HCT116 (cell line): ENCODE data around the gene VAV2.

ENCODE experiments used
- CEBPB ChIP-seq: IDR thresholded peaks from 2 replicates; pipeline ENCODE4 v1.6.1; 2012; ENCODE audit warnings: low read depth
- ELF1 ChIP-seq: IDR thresholded peaks from 2 replicates; pipeline ENCODE4 v1.6.1; 2012; ENCODE audit warnings: low read depth, borderline replicate concordance
- EZH2 ChIP-seq: fragments of 200-600 bp; sonication (generic); IDR thresholded peaks from 2 replicates; pipeline ENCODE4 v1.6.1; 2017; ENCODE audit warnings: antibody characterized with exemption, mixed run types
- EZH2phosphoT487 ChIP-seq: fragments of 200-600 bp; IDR thresholded peaks from 2 replicates; pipeline ENCODE4 v1.6.1; 2018; ENCODE audit warnings: antibody characterized with exemption, borderline replicate concordance
- FOSL1 ChIP-seq: IDR thresholded peaks from 2 replicates; pipeline ENCODE4 v1.6.1; 2012; ENCODE audit warnings: low read depth
- POLR2A ChIP-seq: IDR thresholded peaks from 2 replicates; pipeline ENCODE4 v1.7.0; 2011; ENCODE audit warnings: borderline replicate concordance; ENCODE audit not compliant: insufficient read depth, insufficient read length; ENCODE audit errors: extremely low read depth
- POLR2AphosphoS5 ChIP-seq: IDR thresholded peaks from 2 replicates; pipeline ENCODE4 v1.6.1; 2011; ENCODE audit warnings: mild to moderate bottlenecking, low read depth, low read length, moderate library complexity
- RAD21 ChIP-seq: IDR thresholded peaks from 2 replicates; pipeline ENCODE4 v1.6.1; 2012; ENCODE audit warnings: low read depth, mild to moderate bottlenecking
- YY1 ChIP-seq: IDR thresholded peaks from 2 replicates; pipeline ENCODE4 v1.6.1; 2011; ENCODE audit warnings: low read length, low read depth, moderate library complexity, mild to moderate bottlenecking; ENCODE audit not compliant: insufficient replicate concordance; ENCODE audit errors: extremely low read depth
- ZNF274 ChIP-seq: fragments of 200-500 bp; sonication (Bioruptor generic); IDR thresholded peaks from 2 replicates; pipeline ENCODE4 v1.6.1; 2014; ENCODE audit warnings: mild to moderate bottlenecking, low read depth, low read length, inconsistent platforms
- TF ChIP-seq, protein P1 (sequence below), 3 experiments: fragments of 200-600 bp in 1 of 3; sonication (generic) in 1 of 3; IDR thresholded peaks in 2 of 3; conservative IDR thresholded peaks in 1 of 3; 2 replicates each; pipeline ENCODE4 v1.5.1; 2012 to 2017; ENCODE audit warnings: low read depth in 2 of 3, low read length in 2 of 3, antibody characterized with exemption in 1 of 3, borderline replicate concordance in 1 of 3, control low read depth in 1 of 3, mild to moderate bottlenecking in 1 of 3, mixed read lengths in 1 of 3, mixed run types in 1 of 3, moderate library complexity in 1 of 3; ENCODE audit not compliant: insufficient read depth in 1 of 3
- TF ChIP-seq, protein P2 (sequence below): IDR thresholded peaks from 2 replicates; pipeline ENCODE4 v1.6.1; 2011; ENCODE audit warnings: mild to moderate bottlenecking, low read length, moderate library complexity; ENCODE audit not compliant: insufficient replicate concordance; ENCODE audit errors: extremely low read depth
- TF ChIP-seq, protein P3 (sequence below): IDR thresholded peaks from 2 replicates; pipeline ENCODE4 v1.6.1; 2012; ENCODE audit warnings: low read depth
- TF ChIP-seq, protein P4 (sequence below): IDR thresholded peaks from 2 replicates; pipeline ENCODE4 v1.6.1; 2012

DNA sequence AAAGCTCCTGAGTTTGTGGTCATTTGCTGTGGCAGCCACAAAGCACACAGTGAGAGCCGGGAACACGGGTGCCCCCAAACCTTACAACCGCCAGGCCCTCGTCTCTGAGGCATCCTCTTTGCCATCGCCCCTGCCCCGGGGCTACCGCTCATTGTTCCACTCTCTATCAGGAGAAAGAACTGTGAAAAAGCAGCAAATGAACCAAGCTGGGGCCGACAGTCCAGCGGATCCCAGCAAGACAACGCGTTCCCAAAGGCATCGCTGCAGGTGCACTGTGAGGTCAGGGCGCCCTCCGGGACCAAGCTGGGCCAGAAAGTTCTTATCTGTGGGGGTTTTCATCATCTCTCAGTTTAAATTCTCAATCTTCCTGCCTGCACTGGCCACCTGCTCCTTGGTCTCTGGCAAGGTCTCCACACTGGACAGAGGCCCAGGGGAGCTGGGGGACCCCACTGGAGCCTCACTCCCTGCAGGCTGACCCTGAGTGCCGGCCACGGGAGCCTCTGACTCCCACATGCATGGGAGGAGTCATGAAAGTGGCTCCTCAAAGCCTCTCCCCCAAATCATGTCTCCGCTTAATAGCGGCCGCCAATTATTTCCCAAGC is 32.1 kb downstream of the VAV2 start:
- TF ChIP-seq POLR2A (no peak), EZH2 (no peak), ZNF274 (no peak), EZH2phosphoT487 (no peak), RAD21 (no peak), CEBPB (no peak), YY1 (no peak), POLR2AphosphoS5 (no peak), ELF1 (no peak), FOSL1 (no peak)
- TF ChIP-seq, protein P1, sequence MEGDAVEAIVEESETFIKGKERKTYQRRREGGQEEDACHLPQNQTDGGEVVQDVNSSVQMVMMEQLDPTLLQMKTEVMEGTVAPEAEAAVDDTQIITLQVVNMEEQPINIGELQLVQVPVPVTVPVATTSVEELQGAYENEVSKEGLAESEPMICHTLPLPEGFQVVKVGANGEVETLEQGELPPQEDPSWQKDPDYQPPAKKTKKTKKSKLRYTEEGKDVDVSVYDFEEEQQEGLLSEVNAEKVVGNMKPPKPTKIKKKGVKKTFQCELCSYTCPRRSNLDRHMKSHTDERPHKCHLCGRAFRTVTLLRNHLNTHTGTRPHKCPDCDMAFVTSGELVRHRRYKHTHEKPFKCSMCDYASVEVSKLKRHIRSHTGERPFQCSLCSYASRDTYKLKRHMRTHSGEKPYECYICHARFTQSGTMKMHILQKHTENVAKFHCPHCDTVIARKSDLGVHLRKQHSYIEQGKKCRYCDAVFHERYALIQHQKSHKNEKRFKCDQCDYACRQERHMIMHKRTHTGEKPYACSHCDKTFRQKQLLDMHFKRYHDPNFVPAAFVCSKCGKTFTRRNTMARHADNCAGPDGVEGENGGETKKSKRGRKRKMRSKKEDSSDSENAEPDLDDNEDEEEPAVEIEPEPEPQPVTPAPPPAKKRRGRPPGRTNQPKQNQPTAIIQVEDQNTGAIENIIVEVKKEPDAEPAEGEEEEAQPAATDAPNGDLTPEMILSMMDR (IDR thresholded peaks at IDR 0.05 in 2 of 3, conservative IDR thresholded peaks at IDR 0.05 in 1 of 3; ENCODE audit: borderline replicate concordance in 1 of 3, insufficient read depth in 1 of 3, low read depth in 2 of 3, low read length in 2 of 3): no peak
- TF ChIP-seq, protein P2, sequence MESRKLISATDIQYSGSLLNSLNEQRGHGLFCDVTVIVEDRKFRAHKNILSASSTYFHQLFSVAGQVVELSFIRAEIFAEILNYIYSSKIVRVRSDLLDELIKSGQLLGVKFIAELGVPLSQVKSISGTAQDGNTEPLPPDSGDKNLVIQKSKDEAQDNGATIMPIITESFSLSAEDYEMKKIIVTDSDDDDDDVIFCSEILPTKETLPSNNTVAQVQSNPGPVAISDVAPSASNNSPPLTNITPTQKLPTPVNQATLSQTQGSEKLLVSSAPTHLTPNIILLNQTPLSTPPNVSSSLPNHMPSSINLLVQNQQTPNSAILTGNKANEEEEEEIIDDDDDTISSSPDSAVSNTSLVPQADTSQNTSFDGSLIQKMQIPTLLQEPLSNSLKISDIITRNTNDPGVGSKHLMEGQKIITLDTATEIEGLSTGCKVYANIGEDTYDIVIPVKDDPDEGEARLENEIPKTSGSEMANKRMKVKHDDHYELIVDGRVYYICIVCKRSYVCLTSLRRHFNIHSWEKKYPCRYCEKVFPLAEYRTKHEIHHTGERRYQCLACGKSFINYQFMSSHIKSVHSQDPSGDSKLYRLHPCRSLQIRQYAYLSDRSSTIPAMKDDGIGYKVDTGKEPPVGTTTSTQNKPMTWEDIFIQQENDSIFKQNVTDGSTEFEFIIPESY: no peak
- TF ChIP-seq, protein P3, sequence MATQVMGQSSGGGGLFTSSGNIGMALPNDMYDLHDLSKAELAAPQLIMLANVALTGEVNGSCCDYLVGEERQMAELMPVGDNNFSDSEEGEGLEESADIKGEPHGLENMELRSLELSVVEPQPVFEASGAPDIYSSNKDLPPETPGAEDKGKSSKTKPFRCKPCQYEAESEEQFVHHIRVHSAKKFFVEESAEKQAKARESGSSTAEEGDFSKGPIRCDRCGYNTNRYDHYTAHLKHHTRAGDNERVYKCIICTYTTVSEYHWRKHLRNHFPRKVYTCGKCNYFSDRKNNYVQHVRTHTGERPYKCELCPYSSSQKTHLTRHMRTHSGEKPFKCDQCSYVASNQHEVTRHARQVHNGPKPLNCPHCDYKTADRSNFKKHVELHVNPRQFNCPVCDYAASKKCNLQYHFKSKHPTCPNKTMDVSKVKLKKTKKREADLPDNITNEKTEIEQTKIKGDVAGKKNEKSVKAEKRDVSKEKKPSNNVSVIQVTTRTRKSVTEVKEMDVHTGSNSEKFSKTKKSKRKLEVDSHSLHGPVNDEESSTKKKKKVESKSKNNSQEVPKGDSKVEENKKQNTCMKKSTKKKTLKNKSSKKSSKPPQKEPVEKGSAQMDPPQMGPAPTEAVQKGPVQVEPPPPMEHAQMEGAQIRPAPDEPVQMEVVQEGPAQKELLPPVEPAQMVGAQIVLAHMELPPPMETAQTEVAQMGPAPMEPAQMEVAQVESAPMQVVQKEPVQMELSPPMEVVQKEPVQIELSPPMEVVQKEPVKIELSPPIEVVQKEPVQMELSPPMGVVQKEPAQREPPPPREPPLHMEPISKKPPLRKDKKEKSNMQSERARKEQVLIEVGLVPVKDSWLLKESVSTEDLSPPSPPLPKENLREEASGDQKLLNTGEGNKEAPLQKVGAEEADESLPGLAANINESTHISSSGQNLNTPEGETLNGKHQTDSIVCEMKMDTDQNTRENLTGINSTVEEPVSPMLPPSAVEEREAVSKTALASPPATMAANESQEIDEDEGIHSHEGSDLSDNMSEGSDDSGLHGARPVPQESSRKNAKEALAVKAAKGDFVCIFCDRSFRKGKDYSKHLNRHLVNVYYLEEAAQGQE: no peak
- TF ChIP-seq, protein P4, sequence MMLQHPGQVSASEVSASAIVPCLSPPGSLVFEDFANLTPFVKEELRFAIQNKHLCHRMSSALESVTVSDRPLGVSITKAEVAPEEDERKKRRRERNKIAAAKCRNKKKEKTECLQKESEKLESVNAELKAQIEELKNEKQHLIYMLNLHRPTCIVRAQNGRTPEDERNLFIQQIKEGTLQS: no peak
